ENCODE results near the gene ZNF618.

Gene ZNF618

GRCh38 chr9:113911850-113912557 is 35.9 kb downstream of the ZNF618 start:
- DNase-seq (ENCODE audit: low read depth, low spot score) = no peak

GRCh38 chr9:113912816-113913215 is 36.7 kb downstream of the ZNF618 start:
- no peak for DNase-seq (ENCODE audit: low read depth, low spot score)

GRCh38 chr9:113913426-113914195 is 37.5 kb downstream of the ZNF618 start:
- no peak for DNase-seq (ENCODE audit: low read depth, low spot score)

GRCh38 chr9:113914517-113914916 is 38.4 kb downstream of the ZNF618 start:
- DNase-seq (ENCODE audit: low read depth, low spot score) = no peak

- no peak for DNase-seq (ENCODE audit: low read depth, low spot score)
Measured at GRCh38 chr9:113915817-113916434, 39.8 kb downstream of the ZNF618 start.

GRCh38 chr9:113916931-113917330 is 40.8 kb downstream of the ZNF618 start:
- DNase-seq (ENCODE audit: low read depth, low spot score) = no peak

GRCh38 chr9:113918697-113919350 is 42.7 kb downstream of the ZNF618 start:
- DNase-seq (ENCODE audit: low read depth, low spot score) = no peak

GRCh38 chr9:113919382-113919781 is 43.3 kb downstream of the ZNF618 start:
- no peak for DNase-seq (ENCODE audit: low read depth, low spot score)

- no peak for DNase-seq (ENCODE audit: low read depth, low spot score)
Measured at GRCh38 chr9:113919871-113920270, 43.8 kb downstream of the ZNF618 start.

- DNase-seq (ENCODE audit: low read depth, low spot score) = no peak
Measured at GRCh38 chr9:113920872-113921271, 44.8 kb downstream of the ZNF618 start.

GRCh38 chr9:113921396-113921925 is 45.4 kb downstream of the ZNF618 start:
- DNase-seq (ENCODE audit: low read depth, low spot score) = no peak

- no peak for DNase-seq (ENCODE audit: low read depth, low spot score)
Measured at GRCh38 chr9:113922160-113922559, 46.1 kb downstream of the ZNF618 start.

- no peak for DNase-seq (ENCODE audit: low read depth, low spot score)
Measured at GRCh38 chr9:113926211-113926610, 50.1 kb downstream of the ZNF618 start.

GRCh38 chr9:113927277-113927676 is 51.2 kb downstream of the ZNF618 start:
- DNase-seq (ENCODE audit: low read depth, low spot score) = no peak

- DNase-seq (ENCODE audit: low read depth, low spot score) = no peak
Measured at GRCh38 chr9:113928269-113928668, 52.2 kb downstream of the ZNF618 start.

GRCh38 chr9:113929634-113930389 is 53.7 kb downstream of the ZNF618 start:
- no peak for DNase-seq (ENCODE audit: low read depth, low spot score)

- DNase-seq (ENCODE audit: low read depth, low spot score) = no peak
Measured at GRCh38 chr9:113930390-113930783, 54.3 kb downstream of the ZNF618 start.

GRCh38 chr9:113931140-113931539 is 55.0 kb downstream of the ZNF618 start:
- DNase-seq (ENCODE audit: low read depth, low spot score) = no peak

GRCh38 chr9:113931777-113932176 is 55.7 kb downstream of the ZNF618 start:
- DNase-seq (ENCODE audit: low read depth, low spot score) = no peak

- no peak for DNase-seq (ENCODE audit: low read depth, low spot score)
Measured at GRCh38 chr9:113932906-113933584, 56.9 kb downstream of the ZNF618 start.

GRCh38 chr9:113933671-113934070 is 57.6 kb downstream of the ZNF618 start:
- DNase-seq (ENCODE audit: low read depth, low spot score) = no peak
